GM08714 (cell line): Measurements from ENCODE around the gene CPLX3.

Experiments used
- H3K4me3 ChIP-seq: fragments of 200-500 bp; sonication (Bioruptor generic); 2 replicates; pipeline ENCODE4 v1.5.1; 2014; ENCODE audit warnings: mild to moderate bottlenecking, low read length, inconsistent platforms
- ZNF274 ChIP-seq: IDR thresholded peaks from 2 replicates; pipeline ENCODE4 v1.6.1; 2012; ENCODE audit warnings: mild to moderate bottlenecking, low read depth, low read length

Gene CPLX3

GRCh38 chr15:74826364-74826819, at the start of gene CPLX3:
CPLX3 (plus strand) TSS chr15:74826627; CDS start chr15:74826704, 77 bp downstream.
- no peak within 1 kb of the TSS for H3K4me3 ChIP-seq
- TF ChIP-seq ZNF274 = no peak

DNA sequence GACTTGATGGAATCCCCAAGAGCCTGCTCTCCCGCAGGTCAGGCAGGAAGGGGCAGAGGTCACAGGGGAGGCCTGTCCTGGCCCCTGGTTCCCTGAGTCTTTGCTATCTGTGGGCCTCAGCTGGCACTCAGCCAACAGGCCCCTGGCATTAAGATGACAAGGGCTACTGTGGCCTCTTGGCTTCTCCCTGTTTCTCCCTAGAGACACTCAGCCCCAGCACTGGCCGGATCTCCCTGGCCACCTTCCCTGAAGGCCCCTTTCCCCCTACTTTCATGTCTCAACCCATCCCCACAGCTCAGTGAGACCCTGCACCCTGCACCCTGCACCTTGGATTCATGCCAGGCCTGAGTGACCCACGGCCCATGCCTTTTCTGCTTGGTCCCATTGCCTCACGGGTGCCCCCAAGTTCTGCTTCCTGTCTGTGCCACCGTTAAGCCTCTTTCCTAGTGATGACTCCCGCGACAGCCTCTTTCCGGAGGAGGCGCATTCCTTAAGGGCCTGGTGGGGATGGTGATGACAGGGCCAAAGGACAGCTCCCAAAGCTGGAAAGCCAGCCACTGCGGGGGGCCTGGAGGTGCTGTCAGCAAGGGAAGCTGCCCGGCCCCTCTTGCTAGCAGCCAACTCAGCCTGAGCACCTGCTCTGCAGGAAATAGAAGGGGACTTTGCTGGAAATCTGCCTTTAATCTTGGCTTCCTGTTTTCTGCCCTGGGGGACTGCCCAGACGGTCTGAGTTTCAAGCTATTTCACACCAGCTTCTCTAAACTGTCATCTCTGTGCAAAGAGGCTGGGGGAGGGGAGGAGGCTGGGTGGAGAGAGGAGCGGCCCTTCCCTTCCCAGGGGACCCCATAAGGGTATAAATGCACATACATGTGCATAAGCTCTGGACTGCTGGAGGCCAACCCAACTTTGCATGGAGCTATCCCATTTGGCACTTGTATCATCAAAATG, 49.3 kb upstream of the CPLX3 start:
- no peak overlapping the region; the same call in 1 of the 2 replicates for H3K4me3 ChIP-seq
- no peak for TF ChIP-seq ZNF274

GRCh38 chr15:74777769-74778598, 48.4 kb upstream of the CPLX3 start:
- H3K4me3 ChIP-seq = no peak overlapping the region; the same call in 1 of the 2 replicates
- no peak for TF ChIP-seq ZNF274

DNA sequence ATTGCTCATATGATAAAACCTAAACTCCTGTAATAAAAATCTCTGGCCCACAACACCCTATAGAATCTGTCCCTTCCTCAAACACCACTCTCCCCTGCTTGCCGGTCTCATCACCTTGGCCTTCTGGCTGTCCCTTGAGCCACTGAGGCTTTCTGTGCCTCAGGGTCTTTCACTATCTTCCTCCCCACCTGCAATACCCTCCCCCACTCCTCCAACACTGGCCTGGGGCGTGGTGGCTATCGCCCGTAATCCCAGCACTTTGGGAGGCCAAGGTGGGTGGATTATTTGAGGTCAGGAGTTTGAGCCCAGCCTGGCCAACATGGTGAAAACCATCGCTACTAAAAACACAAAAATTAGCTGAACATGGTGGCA, 47.8 kb upstream of the CPLX3 start:
- TF ChIP-seq ZNF274 = no peak
- no peak overlapping the region for H3K4me3 ChIP-seq

- no peak overlapping the region for H3K4me3 ChIP-seq
- no peak for TF ChIP-seq ZNF274
Observed at GRCh38 chr15:74779162-74779648, 47.2 kb upstream of the CPLX3 start.

GRCh38 chr15:74780523-74781430, 45.6 kb upstream of the CPLX3 start:
- peak overlapping the region; percentile 47; the same call in 1 of the 2 replicates for H3K4me3 ChIP-seq
- TF ChIP-seq ZNF274 = no peak

DNA sequence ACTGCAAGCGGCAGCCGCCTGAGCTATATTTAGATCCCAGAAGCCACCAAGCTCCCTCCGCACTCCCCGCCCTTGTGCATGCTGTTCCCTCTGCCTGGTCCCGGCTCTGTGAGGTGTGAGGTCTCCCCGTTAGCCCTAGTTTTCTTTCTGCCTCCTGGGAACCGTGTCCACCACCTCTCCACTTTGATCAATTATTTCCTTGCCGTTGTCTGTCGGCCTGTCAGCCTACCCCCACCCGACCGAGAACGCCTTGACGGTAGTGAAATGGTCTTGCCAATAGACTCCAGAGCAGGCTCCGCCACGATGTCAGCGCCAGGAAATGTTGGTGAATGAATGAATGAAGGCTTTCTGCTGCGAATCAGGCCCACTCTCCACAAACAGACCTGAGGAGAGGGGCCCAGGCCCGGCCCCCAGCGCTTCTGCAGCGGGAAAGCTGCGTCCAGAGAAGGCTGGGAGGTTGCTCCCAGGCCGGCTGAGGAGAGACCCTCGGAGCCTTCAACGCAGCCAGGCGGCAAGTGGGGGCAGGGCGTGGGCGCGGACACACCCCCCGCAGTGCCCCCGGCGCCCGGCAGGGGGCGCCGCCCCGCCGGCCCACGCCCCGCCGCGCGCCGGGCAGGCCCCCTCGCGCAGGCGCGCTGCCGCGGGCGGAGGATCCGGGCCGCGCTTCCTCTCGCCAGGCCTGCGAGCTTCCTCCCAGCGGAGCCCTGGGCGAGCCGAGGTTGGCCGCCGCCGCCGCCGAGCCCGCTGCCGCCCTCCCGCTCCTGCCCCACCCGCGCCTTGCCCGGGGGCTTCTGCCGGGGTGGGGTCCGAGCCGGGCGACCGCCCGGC, 44.8 kb upstream of the CPLX3 start, which contains the start of gene CSK:
Gene CSK (plus strand): TSS at position 650 of the 828 bp plus-strand sequence. CDS start 16,218 bp downstream, outside the sequence.
- TF ChIP-seq ZNF274 = no peak
- peak within 1 kb of the TSS; percentile 93 for H3K4me3 ChIP-seq

DNA sequence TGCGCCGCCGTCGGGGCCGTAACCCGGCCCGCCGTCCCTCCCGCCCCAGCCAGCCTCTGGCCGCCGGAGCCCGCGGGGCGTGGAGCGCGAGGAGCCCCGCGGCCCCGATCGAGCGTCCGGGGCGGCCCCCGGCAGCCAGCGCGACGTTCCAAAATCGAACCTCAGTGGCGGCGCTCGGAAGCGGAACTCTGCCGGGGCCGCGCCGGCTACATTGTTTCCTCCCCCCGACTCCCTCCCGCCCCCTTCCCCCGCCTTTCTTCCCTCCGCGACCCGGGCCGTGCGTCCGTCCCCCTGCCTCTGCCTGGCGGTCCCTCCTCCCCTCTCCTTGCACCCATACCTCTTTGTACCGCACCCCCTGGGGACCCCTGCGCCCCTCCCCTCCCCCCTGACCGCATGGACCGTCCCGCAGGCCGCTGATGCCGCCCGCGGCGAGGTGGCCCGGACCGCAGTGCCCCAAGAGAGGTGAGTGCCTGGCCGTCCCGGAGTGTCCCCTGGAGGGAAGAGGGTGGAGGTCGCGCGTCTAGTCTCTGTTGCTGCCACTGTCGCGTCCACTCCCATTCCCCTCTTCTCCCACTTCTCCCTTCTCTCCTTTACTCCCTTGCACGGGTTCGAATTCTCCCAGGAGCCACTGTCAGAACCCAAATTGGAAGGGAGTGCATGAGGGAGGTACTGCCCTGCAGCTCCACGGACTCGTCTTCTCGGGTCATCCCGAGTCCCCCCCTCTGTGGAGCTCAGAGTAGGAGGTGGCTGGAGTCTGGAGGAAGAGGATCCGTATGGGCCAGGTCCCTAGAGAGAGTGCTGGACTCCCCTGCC, 44.0 kb upstream of the CPLX3 start:
- TF ChIP-seq ZNF274 = no peak
- peak overlapping the region; percentile 93 for H3K4me3 ChIP-seq

- TF ChIP-seq ZNF274 = no peak
- peak overlapping the region; percentile 93 for H3K4me3 ChIP-seq
Observed at GRCh38 chr15:74783072-74783807, 43.2 kb upstream of the CPLX3 start.

DNA sequence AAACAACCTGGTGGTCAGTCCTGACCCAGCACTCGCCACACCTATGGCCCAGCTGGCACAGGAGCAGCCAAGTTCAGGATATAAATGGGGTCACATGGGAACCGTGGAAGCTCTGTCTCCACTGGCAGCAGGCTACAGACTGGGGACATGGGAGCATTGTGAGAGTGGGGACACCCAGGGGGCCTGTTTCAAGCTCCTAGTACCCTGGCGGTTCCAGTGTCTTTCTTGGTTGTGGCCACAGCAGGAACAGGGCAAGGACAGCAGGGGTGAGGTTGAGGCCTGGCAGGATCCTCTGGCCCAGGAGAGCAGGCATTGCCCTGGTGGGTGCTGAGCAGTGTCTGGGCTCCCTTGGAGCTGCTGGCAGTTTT, 42.6 kb upstream of the CPLX3 start:
- no peak for TF ChIP-seq ZNF274
- peak overlapping the region; percentile 93; the same call in 1 of the 2 replicates for H3K4me3 ChIP-seq
